NCI-H2029 (cell line): Measurements from ENCODE around the gene PHLDA2.
A peak's percentile ranks its signal among the peaks of the same experiment; 100 is the strongest.

Source experiments
- DNase-seq: peaks from one replicate; lab custom pipeline; 2025; lab: John Stamatoyannopoulos, UW

The PHLDA2 gene

GRCh38 chr11:2897048-2897447 is 32.2 kb downstream of the PHLDA2 start:
- no peak for DNase-seq

- DNase-seq, result no peak
Measured at GRCh38 chr11:2896047-2896446, 33.2 kb downstream of the PHLDA2 start.

- DNase-seq, result no peak
Measured at GRCh38 chr11:2893935-2894334, 35.3 kb downstream of the PHLDA2 start.

GRCh38 chr11:2892967-2893528 is 36.2 kb downstream of the PHLDA2 start:
- no peak for DNase-seq

GRCh38 chr11:2892215-2892966 is 36.8 kb downstream of the PHLDA2 start:
- DNase-seq, result peak; percentile 56

DNA sequence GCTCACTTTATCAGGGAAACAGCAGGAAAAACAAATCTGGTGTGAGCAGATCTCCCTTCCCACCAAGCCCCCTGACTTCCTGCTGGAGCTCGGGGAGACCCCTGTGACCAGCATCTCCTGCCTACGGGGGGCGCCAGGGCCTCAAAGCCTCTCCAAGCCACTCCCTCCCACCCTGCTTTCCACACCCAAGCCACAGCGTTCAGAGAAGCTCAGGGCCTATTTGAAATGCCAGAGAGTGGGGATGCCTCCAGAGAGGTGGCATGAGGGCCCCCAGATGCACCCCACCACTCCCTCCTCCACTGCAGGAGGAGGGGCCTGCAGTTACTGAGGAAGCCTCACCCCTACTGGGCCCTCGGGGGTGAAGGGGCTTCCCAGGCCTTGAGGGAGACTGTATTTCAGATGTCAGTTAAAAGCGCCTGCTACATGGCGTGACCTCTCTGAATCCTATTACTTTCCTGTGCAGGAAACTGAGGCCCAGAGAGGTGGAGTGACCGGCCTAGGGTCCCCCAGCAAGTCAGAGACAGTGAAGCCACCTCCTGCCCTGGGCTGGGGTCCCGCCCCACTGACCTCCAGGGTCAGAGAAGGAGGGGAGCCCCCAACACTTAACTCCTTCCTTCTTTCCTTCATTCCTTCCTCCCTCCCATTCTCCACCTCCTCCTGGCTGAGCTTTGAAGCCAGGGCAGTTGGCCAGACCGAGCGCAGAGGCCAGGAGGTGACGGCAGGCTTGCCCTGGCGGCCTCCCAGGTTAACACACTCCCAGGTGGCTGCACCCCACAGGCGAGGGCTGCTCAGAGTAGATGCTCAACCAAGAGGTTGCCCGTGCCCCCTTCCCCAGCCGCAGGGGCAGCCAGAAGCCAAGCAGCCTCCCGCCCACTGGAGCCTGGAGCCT is 37.6 kb downstream of the PHLDA2 start:
- DNase-seq, result no peak

GRCh38 chr11:2890466-2891294 is 38.5 kb downstream of the PHLDA2 start:
- peak; percentile 66 for DNase-seq

GRCh38 chr11:2889362-2890273 is 39.6 kb downstream of the PHLDA2 start:
- no peak for DNase-seq

GRCh38 chr11:2888266-2888968 is 40.8 kb downstream of the PHLDA2 start:
- DNase-seq, result peak; percentile 74

- DNase-seq, result no peak
Measured at GRCh38 chr11:2887515-2888195, 41.6 kb downstream of the PHLDA2 start.

DNA sequence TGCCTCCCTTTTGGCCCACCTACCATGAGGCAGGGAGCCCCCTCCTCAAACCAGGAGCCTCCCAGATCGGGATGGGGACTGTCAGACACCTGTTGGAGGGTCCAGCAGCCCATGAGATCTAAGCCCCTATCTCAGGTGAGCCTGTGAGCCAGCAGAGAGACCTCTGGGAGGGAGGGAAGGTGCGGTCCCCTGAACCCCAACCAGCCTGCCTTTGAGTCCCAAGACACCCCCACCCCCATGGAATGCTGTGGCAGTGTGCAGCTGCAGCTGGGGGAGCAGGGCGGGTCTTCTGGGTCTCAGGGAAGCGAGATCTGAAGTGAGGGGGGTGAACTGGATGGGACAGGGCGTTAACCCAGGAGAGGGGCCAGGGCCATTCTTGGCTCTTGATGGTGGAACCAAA is 42.3 kb downstream of the PHLDA2 start:
- DNase-seq, result no peak

DNA sequence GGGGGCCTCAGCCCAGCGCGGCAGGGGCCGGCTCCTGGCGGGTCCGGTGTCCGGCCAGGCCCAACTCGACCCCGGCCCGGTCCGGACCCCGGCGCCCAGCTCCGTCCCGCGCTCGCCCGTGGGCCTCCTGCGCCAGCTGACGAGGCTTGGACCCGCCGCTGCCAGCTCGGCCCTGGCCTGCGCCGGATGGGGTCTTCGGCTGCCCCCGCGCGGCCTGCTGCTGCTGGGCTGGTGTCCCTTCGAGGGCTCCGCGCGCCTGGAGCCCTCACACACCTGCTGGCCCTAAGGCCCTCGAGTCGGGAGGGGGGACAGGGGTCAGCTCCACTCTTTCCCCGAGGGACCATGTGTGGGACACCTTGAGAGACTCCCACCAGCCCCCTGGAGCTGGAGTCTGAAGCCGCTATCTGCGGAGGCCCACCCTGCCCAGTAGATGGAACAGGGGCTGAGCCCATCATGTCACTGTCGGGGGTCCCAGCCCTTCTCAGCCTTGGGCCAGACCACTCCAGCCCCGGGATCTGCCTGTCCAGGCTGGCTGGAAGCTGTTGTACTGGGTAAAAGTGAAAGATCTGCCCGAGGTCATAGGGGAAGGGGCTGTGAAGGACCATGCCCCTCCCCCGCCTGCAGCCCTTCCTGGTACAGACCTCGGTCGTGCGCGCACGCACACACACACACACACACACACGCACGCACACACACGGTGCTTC is 42.9 kb downstream of the PHLDA2 start:
- no peak for DNase-seq

- DNase-seq, result peak; percentile 58
Measured at GRCh38 chr11:2885678-2886081, 43.5 kb downstream of the PHLDA2 start, which contains the start of gene CDKN1C. Gene CDKN1C, minus strand, starts transcription at chr11:2885775. Its CDS starts 319 bp downstream, at chr11:2885456.

DNA sequence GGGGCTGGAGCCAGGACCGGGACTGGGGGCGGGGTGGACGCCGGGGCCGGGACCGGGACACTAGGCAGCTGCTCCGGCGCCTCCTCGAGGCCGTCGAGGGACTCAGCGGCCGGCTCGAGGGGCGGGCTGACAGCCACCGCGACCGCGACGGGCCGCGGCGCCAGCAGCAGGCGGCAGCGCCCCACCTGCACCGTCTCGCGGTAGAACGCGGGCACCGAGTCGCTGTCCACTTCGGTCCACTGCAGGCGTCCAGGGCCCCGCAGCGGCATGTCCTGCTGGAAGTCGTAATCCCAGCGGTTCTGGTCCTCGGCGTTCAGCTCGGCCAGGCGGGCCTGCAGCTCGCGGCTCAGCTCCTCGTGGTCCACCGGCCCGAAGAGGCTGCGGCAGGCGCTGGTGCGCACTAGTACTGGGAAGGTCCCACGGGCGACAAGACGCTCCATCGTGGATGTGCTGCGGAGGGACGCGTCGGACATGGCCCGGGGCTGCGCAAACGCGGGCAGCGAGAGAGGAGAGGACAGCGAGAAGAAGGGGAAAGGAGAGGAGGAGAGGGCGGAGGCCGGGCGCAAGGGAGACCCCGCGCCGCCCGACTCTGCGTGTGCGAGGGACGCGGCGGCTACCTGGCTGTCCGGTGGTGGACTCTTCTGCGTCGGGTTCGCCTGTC is 44.1 kb downstream of the PHLDA2 start:
- DNase-seq, result no peak

GRCh38 chr11:2883979-2884815 is 45.0 kb downstream of the PHLDA2 start:
- no peak for DNase-seq

GRCh38 chr11:2883640-2883978 is 45.6 kb downstream of the PHLDA2 start:
- no peak for DNase-seq

DNA sequence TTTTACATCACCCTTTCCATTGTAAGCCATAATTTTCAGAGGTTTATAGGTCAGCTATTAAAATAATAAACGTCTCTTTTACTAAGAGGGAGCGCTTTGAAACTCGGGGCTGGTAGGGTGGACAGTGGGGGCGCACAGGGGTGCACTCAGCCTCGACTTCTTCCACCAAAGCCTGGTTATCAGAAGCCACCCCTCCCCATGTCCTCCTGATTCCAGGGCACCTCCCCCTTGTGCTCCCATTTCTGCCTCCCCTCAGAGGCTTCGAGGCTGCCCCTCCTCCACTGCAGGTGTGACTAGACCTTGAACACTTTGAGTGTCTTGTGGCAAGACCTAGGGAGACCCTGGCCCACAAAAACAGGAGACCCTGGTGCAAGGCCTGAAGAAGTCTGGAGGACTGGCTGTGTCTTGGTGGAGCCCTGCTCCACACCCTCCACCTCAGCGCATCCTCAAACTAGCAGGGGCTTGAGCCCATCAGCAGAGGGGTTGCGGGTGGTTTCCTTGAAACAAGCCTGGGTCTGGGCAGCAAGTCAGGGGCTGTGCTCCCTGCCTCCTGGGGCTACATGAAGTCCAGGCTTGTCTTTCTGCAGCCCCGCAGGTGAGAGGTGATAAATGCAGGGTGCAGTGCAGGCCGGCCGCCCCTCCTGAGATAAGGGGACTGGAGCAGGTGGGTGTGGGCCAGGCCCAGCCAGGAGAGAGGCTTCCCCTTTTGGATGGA is 46.7 kb downstream of the PHLDA2 start:
- no peak for DNase-seq
